Measurements from ENCODE around the gene YTHDF1.

DNA sequence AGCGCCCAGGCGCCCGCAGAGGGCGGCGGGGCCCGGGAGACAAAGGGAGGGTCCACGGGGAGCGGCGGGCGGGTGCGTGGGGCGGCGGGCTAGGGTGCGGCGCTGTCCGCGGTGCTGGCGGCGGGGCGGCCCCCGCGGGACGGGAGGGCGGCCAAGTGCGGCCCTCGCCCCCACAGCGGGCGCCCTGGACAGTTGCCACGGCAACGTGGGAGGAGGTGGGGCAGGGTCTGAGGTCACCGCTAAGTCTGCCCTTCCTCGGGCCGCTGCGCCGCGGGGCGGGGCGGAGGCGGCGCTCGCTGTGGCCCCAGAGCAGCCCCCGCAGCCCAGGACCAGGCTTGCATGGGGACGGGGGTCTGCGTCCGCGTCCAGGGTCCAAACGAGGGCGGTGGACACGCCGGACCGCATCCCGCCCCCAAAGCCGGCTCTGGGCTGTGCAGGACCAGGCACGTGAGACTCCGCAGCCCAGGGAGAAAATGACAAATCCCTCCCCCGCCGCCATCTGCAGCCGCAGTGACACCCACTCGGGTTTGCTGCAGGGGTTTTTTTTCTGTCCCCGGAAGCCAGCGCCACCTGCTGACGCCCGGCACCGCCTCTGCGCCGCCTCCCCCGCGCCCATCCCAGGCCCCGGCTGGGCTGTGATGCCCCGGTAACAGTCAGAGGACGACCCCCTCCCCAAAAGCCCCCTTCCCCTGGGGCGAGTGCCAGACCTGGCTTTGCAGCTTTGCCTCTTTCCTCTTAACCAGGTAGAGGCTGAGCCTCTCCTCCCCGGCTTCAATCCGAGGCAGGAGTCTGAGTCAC lies 36.8 kb downstream of the YTHDF1 start:
- TF ChIP-seq, protein P1, sequence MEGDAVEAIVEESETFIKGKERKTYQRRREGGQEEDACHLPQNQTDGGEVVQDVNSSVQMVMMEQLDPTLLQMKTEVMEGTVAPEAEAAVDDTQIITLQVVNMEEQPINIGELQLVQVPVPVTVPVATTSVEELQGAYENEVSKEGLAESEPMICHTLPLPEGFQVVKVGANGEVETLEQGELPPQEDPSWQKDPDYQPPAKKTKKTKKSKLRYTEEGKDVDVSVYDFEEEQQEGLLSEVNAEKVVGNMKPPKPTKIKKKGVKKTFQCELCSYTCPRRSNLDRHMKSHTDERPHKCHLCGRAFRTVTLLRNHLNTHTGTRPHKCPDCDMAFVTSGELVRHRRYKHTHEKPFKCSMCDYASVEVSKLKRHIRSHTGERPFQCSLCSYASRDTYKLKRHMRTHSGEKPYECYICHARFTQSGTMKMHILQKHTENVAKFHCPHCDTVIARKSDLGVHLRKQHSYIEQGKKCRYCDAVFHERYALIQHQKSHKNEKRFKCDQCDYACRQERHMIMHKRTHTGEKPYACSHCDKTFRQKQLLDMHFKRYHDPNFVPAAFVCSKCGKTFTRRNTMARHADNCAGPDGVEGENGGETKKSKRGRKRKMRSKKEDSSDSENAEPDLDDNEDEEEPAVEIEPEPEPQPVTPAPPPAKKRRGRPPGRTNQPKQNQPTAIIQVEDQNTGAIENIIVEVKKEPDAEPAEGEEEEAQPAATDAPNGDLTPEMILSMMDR (IDR thresholded peaks at IDR 0.05) = peak in 3 of 6 experiments; percentile 18 to 39 (median 27)
- no peak for TF ChIP-seq POLR2AphosphoS5 (IDR thresholded peaks at IDR 0.05)
- TF ChIP-seq POLR2A (IDR thresholded peaks at IDR 0.05) = no peak
- no peak for TF ChIP-seq EP300 (IDR thresholded peaks at IDR 0.05)

Data from upper lobe of left lung (tissue), 4 donors.